SK-N-SH (cell line): ENCODE measurements around the gene KCNMB1.

ENCODE experiments used
- CHD2 ChIP-seq: fragments of 150-350 bp; IDR thresholded peaks from 2 replicates; pipeline ENCODE4 v1.6.1; 2018; ENCODE audit warnings: low read length; ENCODE audit not compliant: partially characterized antibody
- FOXJ3 ChIP-seq: sonication (generic); formaldehyde crosslinking; IDR thresholded peaks from 2 replicates; pipeline ENCODE4 v1.5.1; 2020; ENCODE audit warnings: mild to moderate bottlenecking, missing genetic modification reagents
- GABPA ChIP-seq: IDR thresholded peaks from 2 replicates; pipeline ENCODE4 v1.4.0; 2012; ENCODE audit warnings: low read depth, mild to moderate bottlenecking
- JUND ChIP-seq: IDR thresholded peaks from 2 replicates; pipeline ENCODE4 v1.4.0; 2012
- MAX ChIP-seq: IDR thresholded peaks from 2 replicates; pipeline ENCODE4 v1.4.0; 2012; ENCODE audit warnings: low read depth
- NFIC ChIP-seq: IDR thresholded peaks from 2 replicates; pipeline ENCODE4 v1.4.0; 2012; ENCODE audit warnings: borderline replicate concordance
- NRF1 ChIP-seq: IDR thresholded peaks from 2 replicates; pipeline ENCODE4 v1.6.1; 2012; ENCODE audit warnings: low read depth, mild to moderate bottlenecking, low read length
- PBX3 ChIP-seq: IDR thresholded peaks from 2 replicates; pipeline ENCODE4; 2012
- POLR2AphosphoS5 ChIP-seq: IDR thresholded peaks from 2 replicates; pipeline ENCODE4 v1.6.1; 2012; ENCODE audit warnings: low read depth, low read length
- RCOR1 ChIP-seq: fragments of 150-350 bp; IDR thresholded peaks from 2 replicates; pipeline ENCODE4 v1.6.1; 2017; ENCODE audit warnings: antibody characterized with exemption, low read length
- SMC3 ChIP-seq: IDR thresholded peaks from 2 replicates; pipeline ENCODE4 v1.6.1; 2012; ENCODE audit warnings: low read depth, low read length, improper control_type of control experiment
- YY1 ChIP-seq: IDR thresholded peaks from 2 replicates; pipeline ENCODE4 v1.4.0; 2012; ENCODE audit warnings: low read depth, mild to moderate bottlenecking
- TF ChIP-seq, protein P1 (sequence below): fragments of 200-600 bp; sonication (generic); IDR thresholded peaks from 2 replicates; pipeline ENCODE4 v1.6.1; 2017; ENCODE audit warnings: antibody characterized with exemption, mild to moderate bottlenecking, moderate library complexity

GRCh38 chr5:170426786-170427185 lies 37.6 kb upstream of the KCNMB1 start:
- TF ChIP-seq, protein P1, sequence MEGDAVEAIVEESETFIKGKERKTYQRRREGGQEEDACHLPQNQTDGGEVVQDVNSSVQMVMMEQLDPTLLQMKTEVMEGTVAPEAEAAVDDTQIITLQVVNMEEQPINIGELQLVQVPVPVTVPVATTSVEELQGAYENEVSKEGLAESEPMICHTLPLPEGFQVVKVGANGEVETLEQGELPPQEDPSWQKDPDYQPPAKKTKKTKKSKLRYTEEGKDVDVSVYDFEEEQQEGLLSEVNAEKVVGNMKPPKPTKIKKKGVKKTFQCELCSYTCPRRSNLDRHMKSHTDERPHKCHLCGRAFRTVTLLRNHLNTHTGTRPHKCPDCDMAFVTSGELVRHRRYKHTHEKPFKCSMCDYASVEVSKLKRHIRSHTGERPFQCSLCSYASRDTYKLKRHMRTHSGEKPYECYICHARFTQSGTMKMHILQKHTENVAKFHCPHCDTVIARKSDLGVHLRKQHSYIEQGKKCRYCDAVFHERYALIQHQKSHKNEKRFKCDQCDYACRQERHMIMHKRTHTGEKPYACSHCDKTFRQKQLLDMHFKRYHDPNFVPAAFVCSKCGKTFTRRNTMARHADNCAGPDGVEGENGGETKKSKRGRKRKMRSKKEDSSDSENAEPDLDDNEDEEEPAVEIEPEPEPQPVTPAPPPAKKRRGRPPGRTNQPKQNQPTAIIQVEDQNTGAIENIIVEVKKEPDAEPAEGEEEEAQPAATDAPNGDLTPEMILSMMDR: no peak
- TF ChIP-seq POLR2AphosphoS5 (no peak), YY1 (no peak), FOXJ3 (CRISPR knock-in tag) (no peak), MAX (no peak), NRF1 (no peak), RCOR1 (no peak), NFIC (no peak), CHD2 (no peak), SMC3 (no peak), PBX3 (no peak), GABPA (no peak), JUND (no peak)
